Vagina (tissue), 2 donors: Measurements from ENCODE around the gene UNC119. TPM values are rescaled to one million over a fixed set of nuclear protein-coding genes. Genes with fewer than 3 reads are reported as not detected.
A peak's percentile ranks its signal among the peaks of the same experiment; 100 is the strongest.

Source experiments
- DNase-seq, 2 donors: peaks; one replicate each; pipeline ENCODE4 v3.0.0-alpha.2; 2017; ENCODE audit errors: extremely low spot score in 2 of 2
- H3K27ac ChIP-seq: fragments of 200-600 bp; sonication (generic); one replicate; pipeline ENCODE4 v1.5.1; 2019
- H3K27me3 ChIP-seq: fragments of 200-600 bp; sonication (generic); one replicate; pipeline ENCODE4 v1.5.1; 2019
- H3K36me3 ChIP-seq, 2 donors: fragments of 200-600 bp; sonication (generic); one replicate each; pipeline ENCODE4 v1.5.1; 2017 to 2019
- H3K4me1 ChIP-seq: fragments of 200-600 bp; sonication (generic); one replicate; pipeline ENCODE4 v1.5.1; 2019
- H3K4me3 ChIP-seq, 2 donors: fragments of 200-600 bp; sonication (generic); 1 replicate in 1 of 2; 2 replicates in 1 of 2; pipeline ENCODE4 v1.5.1; 2016 to 2019
- H3K9me3 ChIP-seq: fragments of 200-600 bp; sonication (generic); one replicate; pipeline ENCODE4 v1.5.1; 2019
- POLR2A ChIP-seq, 2 donors: fragments of 450-650 bp; IDR thresholded peaks; one replicate each; pipeline ENCODE4 v1.6.1; 2017; ENCODE audit warnings: antibody characterized with exemption in 2 of 2, mild to moderate bottlenecking in 2 of 2, moderate library complexity in 2 of 2
- POLR2AphosphoS5 ChIP-seq, 2 donors: sonication (generic); formaldehyde crosslinking; IDR thresholded peaks; one replicate each; pipeline ENCODE4 v1.9.0; 2017; ENCODE audit warnings: antibody characterized with exemption in 2 of 2, mild to moderate bottlenecking in 2 of 2, low read depth in 1 of 2; ENCODE audit not compliant: insufficient read depth in 1 of 2
- intact Hi-C: fragments of 100-400 bp; cut with DNase I; formaldehyde crosslinking; loops from one replicate; pipeline ENCODE4 v1.15.1; 2023
- total RNA-seq: library from RNA; depleted of rRNA; stranded (reverse); fragments of >200 nt; gene quantifications from one replicate; pipeline ENCODE4 v1.2.3, GENCODE V29; 2016
- TF ChIP-seq, protein P1 (sequence below), 3 experiments: fragments of 450-650 bp in 2 of 3; fragments of 200-600 bp in 1 of 3; sonication (generic) in 1 of 3; IDR thresholded peaks; one replicate each; pipeline ENCODE4 v1.5.1; 2017 to 2019; ENCODE audit warnings: antibody characterized with exemption in 3 of 3, mild to moderate bottlenecking in 2 of 3, moderate library complexity in 2 of 3

Gene UNC119
- total RNA-seq, 1 donor from 2014 or later: 38.1 TPM

DNA sequence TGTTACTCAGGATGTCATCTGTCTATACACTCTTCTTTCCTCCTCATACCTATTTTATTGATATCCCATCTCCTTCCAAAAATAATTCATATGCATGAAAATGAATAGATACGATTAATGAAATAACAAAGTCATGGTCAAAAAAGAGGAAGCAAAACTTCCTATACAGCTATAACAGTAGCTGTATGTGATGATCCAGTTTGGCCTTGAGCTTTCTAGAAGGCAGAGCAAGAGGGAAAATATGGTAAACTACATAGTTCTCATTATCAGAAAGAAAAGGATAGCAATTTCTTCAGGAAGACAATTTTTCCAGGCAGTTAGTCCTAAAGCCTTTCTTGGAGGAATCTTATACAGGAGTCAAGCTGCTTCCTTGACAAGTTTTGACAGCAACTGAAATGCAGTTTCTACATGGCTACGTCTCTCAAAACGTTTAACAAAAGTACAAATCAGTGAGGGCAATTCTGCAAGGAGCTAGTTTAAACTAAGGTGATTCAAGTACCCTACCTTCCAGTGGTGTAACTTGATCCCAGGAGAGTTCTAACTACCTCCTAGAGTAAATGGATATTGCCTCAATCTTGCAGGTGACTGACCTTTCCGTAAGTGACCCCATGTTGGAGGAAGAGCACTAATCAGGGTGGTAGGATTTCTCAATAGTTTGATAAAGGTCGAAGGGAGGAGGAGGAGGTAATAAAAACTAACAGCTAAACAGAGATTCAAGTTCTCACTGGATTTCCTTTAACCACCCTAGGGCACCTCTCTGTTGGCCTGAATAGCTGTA is 45.4 kb upstream of the UNC119 start:
- Histone ChIP-seq H3K27ac (no peak overlapping the region), H3K4me3 (peak overlapping the region; percentile 57 to 67)
- intact Hi-C loops: no loop called here

DNA sequence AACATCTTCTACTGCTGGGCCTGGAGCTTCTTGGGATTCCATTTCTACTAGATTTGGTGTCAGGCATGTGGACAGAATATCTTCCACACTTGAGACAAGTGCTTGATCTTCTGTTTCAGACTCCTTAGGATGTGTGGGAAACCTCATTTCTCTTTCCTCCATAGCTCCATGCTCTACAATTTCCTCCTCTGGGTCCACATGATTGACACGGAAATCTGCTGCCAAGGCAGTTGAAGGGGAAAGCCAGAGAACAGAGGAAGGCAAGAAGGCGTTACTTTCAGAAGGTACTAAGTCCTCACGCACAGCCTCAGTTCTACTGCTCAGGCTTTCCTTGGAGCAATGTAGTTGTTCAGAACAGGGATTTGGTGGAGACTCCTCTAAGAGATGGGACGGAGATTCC is 39.8 kb upstream of the UNC119 start:
- intact Hi-C loops: loop anchor here (2.0 kb wide), 1 partner anchor 35 kb away; no protein-coding TSS in a partner anchor
- H3K27ac ChIP-seq: no peak overlapping the region
- H3K27me3 ChIP-seq: no peaks in the 10 kb centered on the region
- no peaks in the 10 kb centered on the region for H3K36me3 ChIP-seq
- no peak for DNase-seq
- H3K4me1 ChIP-seq: no peaks in the 10 kb centered on the region
- no peak overlapping the region for H3K4me3 ChIP-seq
- TF ChIP-seq, protein P1, sequence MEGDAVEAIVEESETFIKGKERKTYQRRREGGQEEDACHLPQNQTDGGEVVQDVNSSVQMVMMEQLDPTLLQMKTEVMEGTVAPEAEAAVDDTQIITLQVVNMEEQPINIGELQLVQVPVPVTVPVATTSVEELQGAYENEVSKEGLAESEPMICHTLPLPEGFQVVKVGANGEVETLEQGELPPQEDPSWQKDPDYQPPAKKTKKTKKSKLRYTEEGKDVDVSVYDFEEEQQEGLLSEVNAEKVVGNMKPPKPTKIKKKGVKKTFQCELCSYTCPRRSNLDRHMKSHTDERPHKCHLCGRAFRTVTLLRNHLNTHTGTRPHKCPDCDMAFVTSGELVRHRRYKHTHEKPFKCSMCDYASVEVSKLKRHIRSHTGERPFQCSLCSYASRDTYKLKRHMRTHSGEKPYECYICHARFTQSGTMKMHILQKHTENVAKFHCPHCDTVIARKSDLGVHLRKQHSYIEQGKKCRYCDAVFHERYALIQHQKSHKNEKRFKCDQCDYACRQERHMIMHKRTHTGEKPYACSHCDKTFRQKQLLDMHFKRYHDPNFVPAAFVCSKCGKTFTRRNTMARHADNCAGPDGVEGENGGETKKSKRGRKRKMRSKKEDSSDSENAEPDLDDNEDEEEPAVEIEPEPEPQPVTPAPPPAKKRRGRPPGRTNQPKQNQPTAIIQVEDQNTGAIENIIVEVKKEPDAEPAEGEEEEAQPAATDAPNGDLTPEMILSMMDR (IDR thresholded peaks at IDR 0.05): no peak
- TF ChIP-seq POLR2A (IDR thresholded peaks at IDR 0.05) (no peak), POLR2AphosphoS5 (IDR thresholded peaks at IDR 0.05; ENCODE audit: insufficient read depth in 1 of 2, low read depth in 1 of 2) (no peak)
- H3K9me3 ChIP-seq: no peaks in the 10 kb centered on the region

More for the DNA sequence above, 45.4 kb upstream of the UNC119 start:
- TF ChIP-seq, protein P1 (IDR thresholded peaks at IDR 0.05): no peak
- TF ChIP-seq POLR2A (IDR thresholded peaks at IDR 0.05): no peak
- no peak for TF ChIP-seq POLR2AphosphoS5 (IDR thresholded peaks at IDR 0.05; ENCODE audit: insufficient read depth in 1 of 2, low read depth in 1 of 2)
- no peaks in the 10 kb centered on the region for H3K36me3 ChIP-seq
- H3K27me3 ChIP-seq: no peaks in the 10 kb centered on the region
- peaks cover 22% of the 10 kb centered on the region for H3K4me1 ChIP-seq
- H3K9me3 ChIP-seq: no peaks in the 10 kb centered on the region
- DNase-seq: no peak

DNA sequence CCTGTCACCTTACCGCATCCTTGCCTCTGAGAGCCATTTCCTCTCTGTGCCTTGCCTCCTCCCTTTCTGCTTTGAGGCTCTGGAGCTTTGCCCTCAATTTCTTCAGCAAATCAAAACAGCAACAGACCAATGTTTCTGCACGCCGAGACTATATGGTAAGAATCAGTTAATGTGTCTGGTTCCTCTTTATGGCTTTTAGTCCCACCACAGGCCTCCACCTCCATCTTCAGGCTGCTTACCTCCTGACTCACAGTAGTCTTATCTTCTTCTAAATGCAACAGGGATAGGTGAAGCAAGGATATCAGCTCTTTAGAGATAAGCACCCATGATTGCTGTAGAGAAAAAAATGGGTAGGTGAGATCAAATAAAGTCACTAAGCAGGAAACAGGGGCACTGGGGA is 33.4 kb upstream of the UNC119 start:
- no peaks in the 10 kb centered on the region for H3K4me1 ChIP-seq
- H3K4me3 ChIP-seq: no peak overlapping the region
- H3K27ac ChIP-seq: no peak overlapping the region
- H3K27me3 ChIP-seq: no peaks in the 10 kb centered on the region
- TF ChIP-seq, protein P1 (IDR thresholded peaks at IDR 0.05): no peak
- TF ChIP-seq POLR2AphosphoS5 (IDR thresholded peaks at IDR 0.05; ENCODE audit: insufficient read depth in 1 of 2, low read depth in 1 of 2): no peak
- no peak for TF ChIP-seq POLR2A (IDR thresholded peaks at IDR 0.05)
- DNase-seq: no peak
- H3K36me3 ChIP-seq: peaks cover 0 to 12% of the 10 kb centered on the region in 2 donors
- H3K9me3 ChIP-seq: no peaks in the 10 kb centered on the region
- intact Hi-C loops: no loop called here

DNA sequence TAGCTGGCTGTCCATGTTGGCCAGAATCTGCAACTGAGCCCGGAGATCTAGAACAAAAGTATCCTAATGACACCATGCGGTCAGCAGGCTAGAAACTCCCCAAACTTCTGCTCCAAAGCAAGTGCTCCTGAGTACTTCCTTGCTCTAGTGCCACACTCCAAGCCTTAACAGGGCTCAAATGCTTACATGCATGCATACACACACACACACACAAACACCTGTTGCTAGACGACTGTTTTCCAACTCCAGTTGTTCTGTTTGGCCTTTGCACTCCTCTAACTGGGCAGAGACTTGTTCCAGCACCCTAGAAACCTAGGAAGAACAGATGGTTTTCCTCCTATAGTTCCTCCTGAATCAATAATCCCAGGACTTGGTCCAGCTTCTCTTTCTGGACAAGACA is 32.0 kb upstream of the UNC119 start:
- intact Hi-C loops: no loop called here
- Histone ChIP-seq H3K36me3 (peaks cover 0 to 12% of the 10 kb centered on the region in 2 donors), H3K27me3 (no peaks in the 10 kb centered on the region), H3K27ac (no peak overlapping the region), H3K4me1 (no peaks in the 10 kb centered on the region), H3K9me3 (no peaks in the 10 kb centered on the region), H3K4me3 (no peak overlapping the region)
- DNase-seq: no peak
- TF ChIP-seq, protein P1 (IDR thresholded peaks at IDR 0.05): no peak
- no peak for TF ChIP-seq POLR2A (IDR thresholded peaks at IDR 0.05)
- no peak for TF ChIP-seq POLR2AphosphoS5 (IDR thresholded peaks at IDR 0.05; ENCODE audit: insufficient read depth in 1 of 2, low read depth in 1 of 2)

DNA sequence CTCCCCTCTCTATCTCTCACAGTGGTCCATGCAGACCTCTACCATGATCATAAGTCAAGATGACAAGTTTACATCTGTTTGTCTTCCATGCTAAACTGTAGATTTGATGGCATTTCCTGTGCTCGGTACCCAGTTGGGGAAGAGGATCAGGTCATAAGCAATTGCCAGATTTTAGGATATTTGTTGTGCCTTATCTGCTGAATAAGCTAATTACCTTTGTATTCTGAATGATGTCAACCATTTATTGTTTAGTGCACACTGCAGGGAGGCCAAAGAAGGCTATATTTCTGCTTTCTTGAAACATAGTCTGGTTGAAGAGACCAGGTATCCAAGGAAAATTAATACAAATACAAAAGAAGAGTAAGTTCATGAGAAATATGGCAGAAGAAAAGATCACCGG is 30.1 kb upstream of the UNC119 start:
- H3K27ac ChIP-seq: no peak overlapping the region
- peaks cover 0 to 12% of the 10 kb centered on the region in 2 donors for H3K36me3 ChIP-seq
- H3K4me3 ChIP-seq: no peak overlapping the region
- H3K4me1 ChIP-seq: peaks cover 1% of the 10 kb centered on the region
- DNase-seq: no peak
- intact Hi-C loops: no loop called here
- TF ChIP-seq POLR2A (IDR thresholded peaks at IDR 0.05): no peak
- TF ChIP-seq, protein P1 (IDR thresholded peaks at IDR 0.05): no peak
- TF ChIP-seq POLR2AphosphoS5 (IDR thresholded peaks at IDR 0.05; ENCODE audit: insufficient read depth in 1 of 2, low read depth in 1 of 2): no peak
- no peaks in the 10 kb centered on the region for H3K9me3 ChIP-seq
- H3K27me3 ChIP-seq: no peaks in the 10 kb centered on the region
